CD4-positive, alpha-beta T cell treated with Interleukin-6 at 100 ng/mL for 8 hours (primary cell): Measurements from ENCODE around the gene NUMA1.

Experiments
- DNase-seq: peaks from one replicate; pipeline ENCODE4 v3.0.0-alpha.2; 2020; ENCODE audit warnings: mixed read lengths, low spot score

NUMA1 gene

DNA sequence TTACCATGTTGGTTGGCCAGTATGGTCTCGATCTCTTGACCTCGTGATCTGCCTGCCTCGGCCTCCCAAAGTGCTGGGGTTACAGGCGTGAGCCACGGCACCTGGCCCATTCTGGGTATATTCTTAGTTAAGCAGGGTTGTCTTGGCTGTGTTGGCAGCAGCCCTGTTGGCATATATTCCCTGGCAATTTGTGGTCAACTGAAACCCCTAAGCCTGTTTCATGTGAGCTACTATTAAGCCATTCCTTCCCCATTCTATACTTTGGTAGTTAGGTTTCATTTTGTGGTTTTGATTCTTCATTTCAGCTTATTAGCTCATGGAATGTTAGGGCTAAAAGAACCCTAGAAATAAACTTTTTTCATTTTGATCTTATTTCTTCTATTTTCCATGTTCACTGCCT lies 103.8 kb downstream of the NUMA1 start:
- DNase-seq: no peak

DNA sequence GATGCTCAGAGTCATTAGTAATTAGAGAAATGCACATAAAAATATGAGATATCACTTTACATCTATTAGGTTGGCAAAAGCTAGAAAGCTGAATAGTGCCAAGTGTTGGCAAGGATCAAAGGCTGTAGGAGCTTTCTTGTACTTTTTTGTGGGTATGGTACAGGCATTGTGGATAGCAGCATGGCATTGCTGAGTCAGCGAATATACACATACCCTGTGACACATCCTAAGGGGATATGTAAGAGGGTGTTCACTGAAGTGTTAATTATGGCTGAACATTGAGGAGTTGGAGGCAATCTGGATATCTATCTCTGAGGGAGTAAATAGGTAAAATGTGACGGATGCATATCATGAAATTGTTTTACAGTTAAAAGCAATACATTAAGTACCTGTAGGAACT lies 108.7 kb downstream of the NUMA1 start:
- no peak for DNase-seq

DNA sequence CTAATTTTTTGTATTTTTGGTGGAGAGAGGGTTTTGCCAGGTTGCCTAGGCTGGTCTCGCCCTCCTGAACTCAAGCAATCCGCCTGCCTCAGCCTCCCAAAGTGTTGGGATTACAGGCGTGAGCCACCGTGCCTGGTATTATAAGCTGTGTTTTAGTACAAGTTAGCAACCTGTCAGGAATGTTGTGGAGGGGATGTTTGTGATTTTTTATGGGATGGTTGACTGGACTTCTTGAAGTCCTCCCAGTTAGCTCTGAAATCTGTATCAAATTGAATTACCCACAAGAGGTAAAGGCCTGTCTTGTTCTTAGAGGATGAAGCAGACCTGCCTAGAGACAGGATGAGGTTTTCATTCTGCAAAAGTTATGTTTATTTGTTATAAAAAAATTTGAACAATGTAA lies 115.7 kb downstream of the NUMA1 start:
- DNase-seq: no peak

DNA sequence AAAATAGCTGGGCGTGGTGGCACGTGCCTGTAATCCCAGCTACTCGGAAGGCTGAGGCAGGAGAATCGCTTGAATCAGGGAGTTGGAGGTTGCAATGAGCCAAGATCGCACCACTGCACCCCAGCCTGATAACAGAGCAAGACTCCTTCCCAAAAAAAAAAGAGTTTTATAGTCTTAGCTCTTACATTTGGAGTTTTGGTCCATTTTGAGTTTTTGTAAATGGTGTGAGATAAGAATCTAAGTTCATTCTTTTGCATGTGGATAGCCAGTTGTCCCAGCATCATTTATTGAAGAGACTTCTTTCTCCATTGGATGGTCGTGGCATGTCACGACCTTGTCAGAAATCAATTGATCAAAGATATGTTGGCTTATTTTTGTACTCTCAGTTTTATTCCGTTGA lies 116.9 kb downstream of the NUMA1 start:
- no peak for DNase-seq

DNA sequence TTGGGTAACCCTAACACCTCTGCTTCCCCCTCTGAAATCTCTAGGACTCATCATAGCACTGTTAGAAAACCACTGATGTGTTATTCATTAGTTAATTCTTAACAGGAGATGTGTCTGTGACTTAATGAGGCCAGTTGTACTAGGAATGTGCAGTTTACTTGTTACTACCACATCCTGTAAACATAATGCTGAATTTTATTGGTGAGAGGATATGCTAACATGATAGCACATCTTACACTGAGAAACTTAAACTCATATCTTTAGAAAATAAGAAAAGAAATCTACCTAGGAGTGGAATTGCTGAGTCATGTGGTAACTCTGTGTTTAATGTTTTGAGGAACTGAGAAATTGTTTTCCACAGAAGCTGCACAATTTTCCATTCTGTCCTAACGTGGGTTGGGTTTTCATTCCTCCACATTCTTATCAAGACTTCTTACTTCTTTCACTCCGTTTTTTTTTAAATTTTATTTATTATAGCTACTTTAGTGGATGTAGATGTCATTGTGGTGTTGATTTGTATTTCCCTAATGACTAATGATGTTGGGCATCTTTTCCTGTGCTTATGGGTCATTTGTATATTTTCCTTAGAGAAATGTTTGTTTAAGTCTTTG lies 117.8 kb downstream of the NUMA1 start:
- no peak for DNase-seq

DNA sequence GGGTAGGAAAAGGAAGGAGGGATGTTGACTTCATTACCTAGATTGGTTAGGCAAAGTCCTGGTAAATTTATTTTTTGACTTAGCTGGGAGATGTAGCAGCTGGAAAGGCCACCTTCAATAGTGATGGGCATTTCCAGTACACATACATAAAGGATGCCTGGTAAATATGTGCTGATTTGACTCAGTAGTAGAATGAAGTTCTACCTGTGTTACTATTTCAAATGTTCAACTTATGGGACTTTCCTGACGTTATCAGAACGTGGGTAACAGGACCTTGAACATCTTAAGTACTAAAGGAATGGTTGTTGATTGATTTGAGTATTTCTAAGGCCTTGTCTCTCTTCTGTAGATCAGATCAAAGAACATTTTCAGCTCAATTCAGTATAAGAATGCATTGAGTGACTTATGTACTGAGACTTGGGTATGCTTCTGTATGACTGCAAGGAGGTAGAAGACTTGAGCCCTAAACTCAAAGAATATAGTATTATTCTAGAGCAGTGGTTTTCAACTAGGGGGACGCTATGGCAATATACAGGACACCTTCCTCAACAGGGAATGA lies 124.4 kb downstream of the NUMA1 start:
- no peak for DNase-seq
